OCI-LY1 (cell line): ENCODE data around the gene SOX13.

Experiments
- EZH2 ChIP-seq: fragments of 200-600 bp; sonication (generic), shearing (Covaris generic); IDR thresholded peaks from 2 replicates; pipeline ENCODE4 v1.8.0; 2017; ENCODE audit warnings: borderline replicate concordance, mixed run types, mild to moderate bottlenecking, antibody characterized with exemption, low read length, moderate library complexity, mixed read lengths
- TF ChIP-seq, protein P1 (sequence below): fragments of 200-600 bp; sonication (generic), shearing (Covaris generic); IDR thresholded peaks from 2 replicates; pipeline ENCODE4 v1.5.1; 2017; ENCODE audit warnings: mild to moderate bottlenecking, antibody characterized with exemption, low read length, moderate library complexity, mixed read lengths

DNA sequence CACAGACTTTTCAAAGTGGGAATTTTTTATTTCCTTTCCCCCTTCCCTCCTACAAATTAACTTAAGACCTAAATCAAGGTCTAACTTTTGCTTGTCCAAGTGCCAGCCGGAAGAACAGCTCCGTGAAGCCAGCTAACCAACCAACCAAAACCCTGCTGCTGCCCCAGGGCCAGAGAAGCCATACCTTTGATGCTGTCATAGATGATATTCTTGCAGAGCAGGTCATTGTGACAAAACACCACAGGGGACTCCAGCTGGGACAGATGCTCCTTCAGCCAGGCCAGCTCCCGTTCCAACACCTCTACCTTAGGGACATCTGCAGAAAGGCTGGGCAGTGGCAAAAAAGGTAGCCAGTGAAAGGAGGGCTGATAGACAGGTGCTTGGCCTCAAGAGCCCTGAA, 68.2 kb downstream of the SOX13 start:
- TF ChIP-seq, protein P1, sequence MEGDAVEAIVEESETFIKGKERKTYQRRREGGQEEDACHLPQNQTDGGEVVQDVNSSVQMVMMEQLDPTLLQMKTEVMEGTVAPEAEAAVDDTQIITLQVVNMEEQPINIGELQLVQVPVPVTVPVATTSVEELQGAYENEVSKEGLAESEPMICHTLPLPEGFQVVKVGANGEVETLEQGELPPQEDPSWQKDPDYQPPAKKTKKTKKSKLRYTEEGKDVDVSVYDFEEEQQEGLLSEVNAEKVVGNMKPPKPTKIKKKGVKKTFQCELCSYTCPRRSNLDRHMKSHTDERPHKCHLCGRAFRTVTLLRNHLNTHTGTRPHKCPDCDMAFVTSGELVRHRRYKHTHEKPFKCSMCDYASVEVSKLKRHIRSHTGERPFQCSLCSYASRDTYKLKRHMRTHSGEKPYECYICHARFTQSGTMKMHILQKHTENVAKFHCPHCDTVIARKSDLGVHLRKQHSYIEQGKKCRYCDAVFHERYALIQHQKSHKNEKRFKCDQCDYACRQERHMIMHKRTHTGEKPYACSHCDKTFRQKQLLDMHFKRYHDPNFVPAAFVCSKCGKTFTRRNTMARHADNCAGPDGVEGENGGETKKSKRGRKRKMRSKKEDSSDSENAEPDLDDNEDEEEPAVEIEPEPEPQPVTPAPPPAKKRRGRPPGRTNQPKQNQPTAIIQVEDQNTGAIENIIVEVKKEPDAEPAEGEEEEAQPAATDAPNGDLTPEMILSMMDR = no peak
- no peak for TF ChIP-seq EZH2
